ENCODE data around the gene DHFR2. TPM values are rescaled to one million over a fixed set of nuclear protein-coding genes. Genes with fewer than 3 reads are reported as not detected.

The DHFR2 gene
- total and polyA plus RNA-seq, 2 of the 4 experiments (the other 2 are of a cell fraction), result 1.1 to 2.3 TPM

DNA sequence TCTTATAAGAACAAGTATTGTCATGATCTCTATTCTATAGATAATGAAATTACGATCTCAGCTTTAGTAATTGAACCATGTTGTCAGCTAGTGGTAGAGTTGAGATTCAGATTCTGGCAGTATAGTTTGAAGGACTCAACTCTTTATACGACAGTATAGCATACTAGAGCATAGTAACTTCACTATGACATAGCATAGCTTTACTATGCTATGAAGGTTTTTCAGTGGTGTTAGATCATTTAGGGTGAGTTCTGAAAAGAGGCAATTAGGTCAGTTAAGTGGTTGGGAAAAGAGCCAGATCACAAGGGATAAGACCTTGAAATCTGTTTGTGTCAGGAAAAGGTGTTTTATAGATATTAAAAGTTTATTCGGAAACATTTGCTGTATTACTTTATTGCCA is 42.4 kb downstream of the DHFR2 start:
- TF ChIP-seq FOS (IDR thresholded peaks at IDR 0.05; ENCODE audit: low read depth, low read length) (no peak), CHD1 (IDR thresholded peaks at IDR 0.05; ENCODE audit: low read depth, low read length) (no peak), RAD21 (IDR thresholded peaks at IDR 0.05; ENCODE audit: low read length) (no peak), MAZ (IDR thresholded peaks at IDR 0.05; ENCODE audit: borderline replicate concordance, low read depth, low read length) (no peak), CEBPB (IDR thresholded peaks at IDR 0.05; ENCODE audit: low read depth, low read length) (no peak), POLR2A (IDR thresholded peaks at IDR 0.05; ENCODE audit: low read depth, low read length) (no peak), SMC3 (IDR thresholded peaks at IDR 0.05; ENCODE audit: low read depth, low read length) (no peak), BHLHE40 (IDR thresholded peaks at IDR 0.05; ENCODE audit: low read depth, low read length) (no peak), MXI1 (IDR thresholded peaks at IDR 0.05; ENCODE audit: borderline replicate concordance, low read depth, low read length) (no peak)
- TF ChIP-seq, protein P1, sequence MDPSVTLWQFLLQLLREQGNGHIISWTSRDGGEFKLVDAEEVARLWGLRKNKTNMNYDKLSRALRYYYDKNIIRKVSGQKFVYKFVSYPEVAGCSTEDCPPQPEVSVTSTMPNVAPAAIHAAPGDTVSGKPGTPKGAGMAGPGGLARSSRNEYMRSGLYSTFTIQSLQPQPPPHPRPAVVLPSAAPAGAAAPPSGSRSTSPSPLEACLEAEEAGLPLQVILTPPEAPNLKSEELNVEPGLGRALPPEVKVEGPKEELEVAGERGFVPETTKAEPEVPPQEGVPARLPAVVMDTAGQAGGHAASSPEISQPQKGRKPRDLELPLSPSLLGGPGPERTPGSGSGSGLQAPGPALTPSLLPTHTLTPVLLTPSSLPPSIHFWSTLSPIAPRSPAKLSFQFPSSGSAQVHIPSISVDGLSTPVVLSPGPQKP (IDR thresholded peaks at IDR 0.05; ENCODE audit: borderline replicate concordance, low read depth, low read length), result no peak
- TF ChIP-seq, protein P2, sequence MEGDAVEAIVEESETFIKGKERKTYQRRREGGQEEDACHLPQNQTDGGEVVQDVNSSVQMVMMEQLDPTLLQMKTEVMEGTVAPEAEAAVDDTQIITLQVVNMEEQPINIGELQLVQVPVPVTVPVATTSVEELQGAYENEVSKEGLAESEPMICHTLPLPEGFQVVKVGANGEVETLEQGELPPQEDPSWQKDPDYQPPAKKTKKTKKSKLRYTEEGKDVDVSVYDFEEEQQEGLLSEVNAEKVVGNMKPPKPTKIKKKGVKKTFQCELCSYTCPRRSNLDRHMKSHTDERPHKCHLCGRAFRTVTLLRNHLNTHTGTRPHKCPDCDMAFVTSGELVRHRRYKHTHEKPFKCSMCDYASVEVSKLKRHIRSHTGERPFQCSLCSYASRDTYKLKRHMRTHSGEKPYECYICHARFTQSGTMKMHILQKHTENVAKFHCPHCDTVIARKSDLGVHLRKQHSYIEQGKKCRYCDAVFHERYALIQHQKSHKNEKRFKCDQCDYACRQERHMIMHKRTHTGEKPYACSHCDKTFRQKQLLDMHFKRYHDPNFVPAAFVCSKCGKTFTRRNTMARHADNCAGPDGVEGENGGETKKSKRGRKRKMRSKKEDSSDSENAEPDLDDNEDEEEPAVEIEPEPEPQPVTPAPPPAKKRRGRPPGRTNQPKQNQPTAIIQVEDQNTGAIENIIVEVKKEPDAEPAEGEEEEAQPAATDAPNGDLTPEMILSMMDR (conservative IDR thresholded peaks at IDR 0.05; ENCODE audit: low read depth, low read length), result no peak
- H3K14ac ChIP-seq (replicated peaks; ENCODE audit: low read depth, low read length), result no peak overlapping the region
- no peak overlapping the region for H3K4ac ChIP-seq (ENCODE audit: low read depth, low read length)
- H3K9ac ChIP-seq (ENCODE audit: low read depth, low read length), result no peak overlapping the region
- H3K9me1 ChIP-seq (ENCODE audit: insufficient read depth, low read length), result no peaks in the 10 kb centered on the region
- CTCF ChIA-PET, result no interaction called here
- H2BK120ac ChIP-seq (ENCODE audit: low read depth, low read length), result no peak overlapping the region
- no peaks in the 10 kb centered on the region for H3K27me3 ChIP-seq (ENCODE audit: control insufficient read depth, insufficient read depth, low read length)
- no peaks in the 10 kb centered on the region for H3K9me3 ChIP-seq (ENCODE audit: control insufficient read depth, insufficient read depth, low read length)
- no peak overlapping the region for H3K56ac ChIP-seq (ENCODE audit: extremely low read depth, insufficient read depth, low read length)
- intact Hi-C loops (cut with micrococcal nuclease) (no loop called here), dilution Hi-C loops (cut with HindIII; ENCODE audit: low sequenced_read_pairs, unreplicated experiment) (no loop called here), in situ Hi-C loops (cut with MboI; ENCODE audit: low sequenced_read_pairs) (no loop called here)
- H3K36me3 ChIP-seq (ENCODE audit: control insufficient read depth, insufficient read depth, low read length), result no peaks in the 10 kb centered on the region
- no peaks in the 10 kb centered on the region for H3K4me1 ChIP-seq (ENCODE audit: control insufficient read depth, insufficient read depth, low read length)
- no peak overlapping the region for H3K4me3 ChIP-seq (ENCODE audit: insufficient read depth, low read depth, low read length)
- POLR2A ChIA-PET (ENCODE audit: unreplicated experiment), result no interaction called here
- H4K20me1 ChIP-seq (ENCODE audit: insufficient read depth, low read length), result no peaks in the 10 kb centered on the region
- H4K8ac ChIP-seq (ENCODE audit: low read depth in 2 of 2, low read length in 2 of 2), result no peak overlapping the region
- H4K5ac ChIP-seq (ENCODE audit: low read depth, low read length), result no peak overlapping the region
- no peak overlapping the region for H3K4me2 ChIP-seq (ENCODE audit: low read depth, low read length)
- no peak overlapping the region for H2AFZ ChIP-seq (replicated peaks; ENCODE audit: low read length, poor library complexity)
- BruUV-seq (replicated peaks), result no TSS peak
- no peak overlapping the region for H3K23ac ChIP-seq (ENCODE audit: low read depth, low read length)
- no peak overlapping the region for H4K91ac ChIP-seq (ENCODE audit: insufficient read depth, low read depth, low read length)
- no peak overlapping the region for H2BK20ac ChIP-seq (ENCODE audit: low read depth, low read length)
- no peak for ATAC-seq (ENCODE audit: low read depth)
- H3K18ac ChIP-seq (ENCODE audit: low read depth, low read length), result no peak overlapping the region
- no CpG with 5 or more reads among the region's 3 CpGs for WGBS, 2 experiments (ENCODE audit: extremely low coverage in 2 of 2, insufficient read length in 1 of 2)
- DNase-seq, result no peak
- H2BK15ac ChIP-seq (ENCODE audit: low read depth, low read length), result no peak overlapping the region
- no peak overlapping the region for H2AK5ac ChIP-seq (ENCODE audit: low read depth, low read length)
- no peak overlapping the region for H2AK9ac ChIP-seq (replicated peaks; ENCODE audit: low read depth, low read length, poor library complexity)
- H2BK5ac ChIP-seq (ENCODE audit: low read depth, low read length, poor library complexity, severe bottlenecking), result no peak overlapping the region
- H3K27ac ChIP-seq (ENCODE audit: insufficient read depth, low read length), result no peak overlapping the region
- no peaks in the 10 kb centered on the region for H3K79me1 ChIP-seq (ENCODE audit: low read depth in 1 of 2, low read length in 2 of 2)

Measured in IMR-90 (cell line).